ENCODE data around the gene CTNNA1.

CTNNA1 gene

DNA sequence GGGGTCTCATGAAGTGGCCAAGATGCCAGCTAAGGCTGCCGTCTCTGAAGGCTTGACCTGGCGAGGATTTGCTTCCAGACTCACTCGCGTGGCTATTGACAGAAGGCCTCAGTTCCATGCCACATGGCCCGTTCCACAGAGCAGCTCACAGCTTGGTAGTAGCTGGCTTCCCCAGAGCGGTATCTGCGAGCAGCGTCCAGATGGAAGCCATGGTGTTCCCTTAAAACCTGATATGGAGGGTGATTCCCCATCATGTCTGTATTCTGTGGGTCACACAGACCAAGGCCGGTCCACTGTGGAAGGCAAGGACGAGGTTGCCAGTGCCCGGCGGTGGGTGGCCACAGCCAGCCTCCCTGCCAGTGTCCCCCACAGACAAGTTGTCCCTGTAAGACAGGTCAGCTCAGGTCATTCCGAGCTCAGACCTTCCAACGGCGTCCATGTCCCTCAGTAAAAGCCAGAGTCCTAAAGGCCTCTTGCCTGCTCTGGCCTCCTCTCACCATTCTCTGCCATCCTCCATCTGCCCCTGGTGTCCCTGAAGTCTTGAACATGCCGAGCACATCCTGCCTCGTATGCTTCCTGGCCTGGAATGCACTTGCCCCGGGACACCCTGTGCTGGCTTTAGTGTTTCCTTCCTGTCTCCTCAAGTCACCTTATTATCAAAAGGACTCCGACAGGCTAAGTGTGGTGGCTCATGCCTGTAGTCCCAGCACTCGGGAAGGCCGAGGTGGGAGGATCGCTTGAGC lies 183.2 kb downstream of the CTNNA1 start:
- FAIRE-seq = no peak

DNA sequence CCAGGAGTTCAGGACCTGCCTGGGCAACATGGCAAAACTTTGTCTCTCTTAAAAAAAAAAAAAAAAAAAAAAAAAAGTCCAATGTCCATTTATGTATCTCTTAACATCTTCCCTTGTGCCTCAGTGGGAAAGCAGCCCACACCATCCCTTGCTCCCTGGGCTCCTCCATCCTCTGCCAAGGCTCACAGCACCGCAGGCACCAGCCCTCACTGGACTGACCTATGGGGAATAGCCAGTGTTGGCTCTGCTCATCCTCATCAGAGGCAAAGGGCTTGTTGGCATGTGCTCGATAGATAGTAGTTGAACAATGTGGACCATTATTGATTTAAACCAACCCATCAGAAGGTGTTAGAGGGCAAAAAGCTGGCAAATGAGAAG lies 183.7 kb downstream of the CTNNA1 start:
- FAIRE-seq = no peak

DNA sequence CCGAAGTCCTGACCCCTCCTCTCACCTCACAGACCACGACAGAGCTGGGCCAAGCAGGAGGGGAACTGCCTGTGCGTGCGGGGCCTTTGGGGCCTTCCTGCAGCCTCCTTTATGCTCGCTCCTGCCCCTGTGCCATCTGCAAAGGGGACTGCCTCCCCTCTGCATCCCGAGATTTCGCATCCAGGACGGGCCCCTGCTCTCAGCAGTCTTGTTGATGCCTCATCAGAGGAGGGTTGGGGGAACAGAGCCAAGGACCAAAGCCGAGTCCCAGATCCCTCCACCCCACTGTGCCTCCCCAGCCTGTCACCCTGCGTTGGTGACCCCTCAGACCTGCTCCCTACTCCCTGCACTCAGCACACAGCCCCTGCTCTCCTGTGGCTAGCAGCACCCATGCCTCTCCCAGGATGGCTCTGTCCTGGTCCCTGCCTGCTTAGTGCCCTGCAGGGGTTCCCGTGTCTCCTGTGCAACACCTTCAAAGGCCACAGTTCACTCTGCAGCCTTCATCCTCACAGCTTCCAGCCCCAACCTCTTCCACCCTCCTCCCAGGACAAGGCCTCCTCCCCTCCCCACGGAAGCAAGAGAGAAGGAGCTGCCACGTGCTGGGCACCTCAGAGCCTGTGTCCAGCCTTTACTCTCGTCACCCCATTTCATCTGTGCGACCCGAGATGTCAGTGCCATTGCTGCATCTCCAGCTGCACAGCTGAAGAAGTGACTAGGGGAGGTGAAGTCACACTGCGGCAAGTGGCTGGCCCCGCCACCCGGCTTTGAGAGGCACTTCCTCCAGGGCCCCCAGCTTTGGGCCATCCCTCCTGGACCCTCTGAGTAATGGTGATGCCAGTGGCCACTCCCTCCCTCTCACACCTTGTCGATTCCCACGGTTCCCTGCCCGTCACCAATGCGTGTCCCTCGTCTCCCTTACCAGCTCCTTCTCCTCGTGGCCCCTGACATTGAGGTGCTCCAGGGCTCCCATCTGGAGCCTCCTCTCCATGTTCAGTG lies 184.5 kb downstream of the CTNNA1 start:
- FAIRE-seq = no peak

DNA sequence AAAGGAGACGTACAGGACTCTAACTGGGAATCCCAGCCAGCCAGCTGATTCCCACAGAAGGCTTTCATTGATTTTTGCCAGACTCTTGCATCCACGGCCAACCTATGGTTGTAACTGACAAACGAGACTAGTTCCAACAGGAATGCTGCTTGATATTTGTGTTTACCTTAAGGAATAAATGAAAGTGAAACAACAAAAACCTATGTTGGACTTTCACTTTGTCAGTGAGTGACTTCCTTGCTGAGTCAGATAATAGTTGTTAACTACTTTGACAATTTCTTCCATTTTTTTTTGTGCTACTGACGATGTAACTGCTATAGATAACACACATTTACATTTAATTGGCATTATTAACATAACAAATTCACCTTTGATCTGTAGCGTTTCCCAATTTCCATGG lies 185.3 kb downstream of the CTNNA1 start:
- FAIRE-seq = no peak

DNA sequence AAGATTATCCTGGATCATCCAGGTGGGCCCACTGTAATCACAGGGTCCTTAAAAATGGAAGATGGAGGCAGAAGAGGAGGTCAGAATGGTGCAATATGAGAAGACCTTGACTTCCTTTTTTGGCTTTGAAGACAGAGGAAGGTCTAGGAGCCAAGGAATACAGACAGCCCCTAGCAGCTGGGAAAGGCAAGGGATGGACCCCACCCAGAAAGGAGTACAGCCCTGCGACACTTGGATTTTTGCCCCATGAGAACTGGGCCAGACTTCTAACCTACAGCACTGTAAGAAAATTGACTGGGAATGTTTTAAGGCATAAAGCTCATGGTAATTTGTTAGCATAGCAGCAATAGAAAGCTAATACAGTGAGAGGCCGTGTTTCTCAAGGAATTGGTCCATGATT lies 188.8 kb downstream of the CTNNA1 start:
- no peak for FAIRE-seq

DNA sequence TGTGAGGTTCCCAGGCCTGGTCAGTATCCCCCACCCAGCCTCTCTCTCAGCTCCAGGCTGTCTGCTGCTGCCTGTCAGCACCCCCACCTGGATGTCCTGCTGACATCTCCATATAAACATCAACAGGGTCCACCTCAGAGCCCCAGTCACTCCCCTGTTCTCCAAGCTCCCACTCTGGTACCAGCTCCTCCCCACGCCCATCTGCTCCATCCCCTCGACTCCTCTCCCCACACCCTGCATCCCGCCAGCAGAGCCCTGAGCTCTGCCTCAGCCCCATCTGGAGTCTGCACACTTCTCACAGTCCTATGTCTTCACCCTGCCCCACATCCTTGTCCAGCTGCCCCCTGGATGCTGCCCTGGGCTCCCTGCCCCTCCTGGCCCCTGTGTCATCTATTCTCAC lies 189.6 kb downstream of the CTNNA1 start:
- no peak for FAIRE-seq

DNA sequence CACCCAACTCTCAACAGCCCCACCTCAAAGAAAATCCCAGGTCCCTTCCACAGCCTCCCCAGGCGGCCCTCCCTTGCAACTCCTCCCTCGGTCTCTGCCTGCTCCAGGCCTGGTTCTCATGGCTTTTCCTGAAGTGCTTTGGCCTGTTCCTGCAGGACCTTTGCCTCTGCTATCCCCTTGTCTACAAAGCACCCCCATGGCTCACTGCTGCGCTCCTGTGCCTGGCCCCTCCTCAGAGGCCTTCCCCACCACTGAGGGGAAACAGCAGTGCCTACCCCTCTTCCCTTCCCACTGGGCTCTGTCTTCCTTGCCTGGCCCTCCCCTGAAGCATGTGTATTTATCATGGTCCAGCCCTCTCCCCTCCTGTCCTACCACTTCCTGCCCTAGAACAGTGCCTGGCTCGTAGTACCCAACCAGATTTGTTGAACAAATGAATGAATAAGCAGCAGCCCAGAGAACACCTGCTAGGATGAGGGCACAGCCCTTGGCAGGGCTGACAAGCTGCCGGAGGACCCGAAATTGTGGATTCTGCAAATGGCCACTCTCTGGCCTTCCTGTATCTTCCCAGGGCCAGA lies 190.5 kb downstream of the CTNNA1 start:
- FAIRE-seq = no peak

DNA sequence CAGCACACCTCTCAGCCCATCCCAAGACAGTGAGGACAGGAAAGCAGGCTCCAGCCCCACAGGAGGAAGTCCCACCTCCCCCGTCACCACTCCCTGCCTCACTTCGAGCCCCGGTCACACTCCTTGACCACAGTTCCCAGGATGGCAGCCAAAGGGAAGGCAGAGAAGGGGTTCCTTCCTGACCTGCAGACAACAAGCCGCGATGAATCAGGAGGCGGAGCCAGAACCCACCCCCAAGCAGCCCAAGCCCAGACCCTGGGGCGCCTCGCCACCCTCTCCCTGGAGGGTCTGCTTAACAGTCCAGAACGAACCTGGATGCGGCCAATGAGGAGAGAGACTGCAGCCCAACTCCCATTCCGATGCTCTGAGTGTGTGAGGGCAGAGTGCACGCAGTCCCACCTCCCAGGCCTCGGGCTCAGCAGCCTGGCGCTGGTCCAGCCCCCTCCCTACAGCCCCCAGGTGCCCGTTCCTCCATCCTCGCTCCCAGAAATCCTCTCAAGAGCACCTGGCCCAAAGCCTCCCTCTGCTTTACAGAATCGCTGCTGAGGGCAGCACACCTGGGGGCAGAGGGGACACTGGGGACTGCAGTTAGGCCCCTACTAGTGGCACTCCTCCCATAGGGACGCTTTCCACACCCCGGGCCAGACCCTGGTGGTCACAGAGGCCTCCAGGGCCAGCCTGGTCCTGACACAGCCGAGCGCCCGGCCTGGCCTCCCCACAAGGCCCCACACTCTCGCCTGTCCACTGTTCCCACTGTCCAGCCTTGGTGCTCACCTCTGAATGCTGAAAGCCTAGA lies 191.5 kb downstream of the CTNNA1 start:
- no peak for FAIRE-seq

DNA sequence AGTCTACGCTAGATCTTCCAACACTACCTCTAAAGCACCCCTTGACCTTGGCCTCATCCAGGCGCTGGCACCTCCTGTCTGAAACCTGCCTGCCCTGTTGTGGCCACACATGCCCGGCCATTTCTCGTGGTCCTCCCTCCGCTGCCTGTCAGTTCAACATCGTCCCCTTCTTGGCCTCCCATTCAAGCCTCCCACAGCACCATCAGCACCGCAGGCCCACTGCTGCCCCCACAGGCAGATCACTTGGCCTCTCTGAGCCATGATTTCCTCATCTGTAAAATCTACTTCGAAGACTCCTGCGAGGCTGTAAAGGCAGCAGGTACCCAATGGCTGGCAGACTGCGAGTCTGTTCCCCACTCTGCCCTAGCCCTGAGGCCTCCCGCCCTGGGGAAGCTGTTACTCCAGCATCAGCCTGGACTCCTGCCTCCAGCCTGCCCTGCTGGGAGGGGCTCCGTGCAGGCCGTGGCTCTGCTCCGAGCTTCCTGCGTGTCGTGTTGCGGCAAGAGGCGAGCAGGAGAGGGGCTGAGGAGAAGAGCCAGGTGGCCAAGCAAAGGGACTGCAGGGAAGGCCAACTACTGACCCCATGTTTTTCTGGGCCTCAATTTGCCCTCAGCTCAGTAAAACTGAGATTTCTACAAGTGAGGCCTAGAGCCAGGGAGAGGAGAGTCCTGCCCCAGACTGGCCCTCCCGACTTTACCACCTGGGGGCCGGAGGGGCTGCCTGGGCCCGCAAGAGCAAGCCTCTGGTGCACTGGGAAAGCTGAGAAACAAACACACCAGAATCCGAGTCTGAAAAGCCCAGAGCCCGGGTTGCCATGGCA lies 192.4 kb downstream of the CTNNA1 start:
- no peak for FAIRE-seq

DNA sequence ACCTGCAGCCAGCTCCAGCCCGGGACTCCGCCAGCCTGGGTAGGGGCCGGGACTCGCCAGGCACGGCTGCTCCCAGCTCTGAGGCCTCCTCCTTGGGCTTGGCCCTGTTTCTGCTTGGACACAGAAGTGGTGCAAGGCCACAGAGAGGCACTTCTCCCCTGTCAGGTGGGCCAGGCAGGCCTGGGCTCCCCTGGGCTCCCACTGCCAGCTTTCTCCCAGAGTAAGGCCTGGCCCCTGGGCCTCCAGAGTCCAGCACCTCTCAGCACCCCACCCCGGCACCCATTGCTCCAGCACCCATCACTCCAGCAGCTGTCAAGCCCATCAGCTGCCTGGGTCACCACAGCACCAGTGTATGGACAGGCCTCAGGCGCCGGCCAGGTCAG lies 193.0 kb downstream of the CTNNA1 start:
- no peak for FAIRE-seq

DNA sequence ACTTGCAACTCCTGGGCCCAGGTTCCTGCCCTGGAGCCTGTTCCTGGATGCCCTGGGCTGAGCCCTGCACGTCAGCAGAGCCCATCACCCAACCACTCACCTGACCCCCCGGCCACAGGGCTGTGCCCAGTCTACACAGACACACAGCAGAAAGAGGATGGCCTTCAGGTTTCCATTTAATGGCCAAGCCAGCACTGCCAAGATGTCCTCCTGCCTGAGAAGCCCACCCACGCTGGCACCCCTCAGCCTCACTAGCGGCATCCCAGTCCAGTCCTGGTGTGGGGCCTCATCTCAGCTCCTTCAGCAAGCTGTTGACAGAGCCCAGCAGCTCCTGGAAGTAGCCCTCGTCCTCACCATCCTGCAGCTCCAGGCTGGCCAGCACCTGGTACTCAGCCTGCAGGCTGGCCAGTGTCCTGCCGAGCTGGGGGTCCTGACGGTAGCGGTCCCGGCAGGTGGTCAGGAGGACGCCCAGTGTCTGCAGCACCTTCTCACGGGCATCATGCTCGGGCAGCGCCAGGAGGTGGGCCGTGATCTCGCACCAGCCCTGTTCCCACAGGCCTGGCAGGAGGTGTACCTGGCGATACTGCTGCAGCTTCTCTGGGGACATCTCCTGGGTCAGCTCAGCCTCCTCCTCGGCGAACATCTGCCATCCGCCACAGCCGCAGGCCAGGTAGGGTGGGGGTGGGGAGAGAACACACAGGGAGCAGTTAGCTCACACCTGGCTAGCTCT lies 193.8 kb downstream of the CTNNA1 start:
- no peak for FAIRE-seq

DNA sequence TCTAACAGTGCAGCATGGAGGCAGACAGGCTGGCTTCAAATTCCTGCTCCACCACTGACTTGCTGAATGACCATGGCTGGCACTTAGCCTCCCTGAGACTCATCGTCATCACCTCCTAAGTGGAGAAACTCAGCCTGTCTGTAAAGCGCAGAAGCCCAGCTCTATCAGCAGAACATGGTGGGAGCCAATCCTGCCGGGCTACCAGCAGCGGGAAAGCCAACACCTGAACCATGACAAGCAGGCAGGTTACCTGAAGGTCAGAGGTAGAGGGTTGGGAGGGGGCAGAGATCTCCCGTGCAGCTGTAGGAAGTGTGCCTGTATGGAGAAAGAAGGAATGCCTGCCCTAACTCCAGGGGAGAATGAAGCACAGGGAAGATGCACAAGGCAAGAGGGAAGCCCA lies 194.6 kb downstream of the CTNNA1 start:
- no peak for FAIRE-seq

DNA sequence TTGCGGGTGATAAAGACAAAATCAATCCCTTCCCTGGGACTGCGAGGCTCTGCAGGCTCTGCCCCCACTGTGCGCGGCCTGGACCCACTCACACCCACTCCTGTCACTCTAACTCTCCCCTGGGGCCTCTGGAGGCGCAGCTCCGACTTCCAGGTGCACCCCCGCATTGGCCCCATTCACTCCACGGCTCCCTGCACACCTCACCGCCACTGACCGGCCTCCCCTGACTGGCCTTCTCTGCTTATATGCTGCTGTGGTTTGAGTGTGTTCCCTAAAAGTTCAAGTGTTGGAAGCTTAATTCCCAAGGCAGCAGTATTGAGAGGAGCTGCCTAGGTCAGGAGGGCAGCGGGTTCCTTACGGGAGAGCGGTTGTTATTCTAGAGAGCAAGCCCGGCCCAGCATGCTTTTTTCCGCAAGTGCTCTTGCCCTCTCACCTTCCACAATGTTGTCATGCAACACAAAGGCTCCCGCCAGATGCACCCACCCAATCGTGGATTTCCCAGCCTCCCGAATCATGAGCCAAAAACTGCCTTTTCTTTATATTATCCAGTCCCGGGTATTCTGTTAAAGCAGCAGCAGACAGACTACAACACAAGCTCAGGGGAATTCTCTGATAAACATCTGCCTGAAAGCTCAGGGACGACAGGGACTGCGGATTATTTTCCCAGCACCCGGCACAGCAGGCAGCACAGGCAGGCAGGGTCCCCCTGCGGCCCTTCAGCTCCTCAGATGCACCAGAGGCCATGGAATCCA lies 195.4 kb downstream of the CTNNA1 start:
- FAIRE-seq = no peak

DNA sequence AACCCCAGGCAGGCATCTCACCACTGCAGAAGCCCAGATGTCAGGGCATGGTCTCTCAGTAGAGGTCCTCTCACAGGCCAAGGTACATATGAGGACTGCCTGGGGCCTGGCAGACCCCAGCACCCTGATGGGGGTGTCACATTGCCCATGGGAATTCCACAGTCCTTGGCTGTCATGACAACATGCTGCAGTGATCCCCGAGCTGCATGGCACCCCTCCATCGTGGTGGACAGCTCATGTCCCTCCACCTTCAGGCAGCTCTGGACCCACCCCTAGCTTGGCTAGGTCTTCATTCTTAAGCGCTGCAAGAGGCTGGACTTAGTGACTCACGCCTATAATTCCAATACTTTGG lies 196.0 kb downstream of the CTNNA1 start:
- no peak for FAIRE-seq

DNA sequence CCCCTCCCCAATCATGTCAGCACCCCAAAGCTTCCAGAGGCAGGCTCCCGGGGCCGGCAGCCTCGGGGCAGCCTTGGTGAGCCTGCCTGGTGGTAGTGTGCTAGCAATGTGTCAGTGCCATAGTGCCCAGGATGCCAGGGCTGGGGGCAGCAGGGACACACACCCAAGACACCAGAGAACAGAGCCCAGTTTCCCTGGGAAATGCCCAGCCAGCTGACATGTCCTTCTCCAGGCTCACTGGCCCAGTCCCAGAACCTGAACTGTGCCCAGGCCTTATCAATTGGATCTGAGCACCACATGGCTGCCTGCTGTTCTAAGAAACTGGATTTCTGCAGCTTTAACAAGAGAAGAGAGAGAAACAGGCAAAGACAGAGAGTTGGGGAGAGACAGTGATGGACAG lies 196.8 kb downstream of the CTNNA1 start:
- FAIRE-seq = no peak

DNA sequence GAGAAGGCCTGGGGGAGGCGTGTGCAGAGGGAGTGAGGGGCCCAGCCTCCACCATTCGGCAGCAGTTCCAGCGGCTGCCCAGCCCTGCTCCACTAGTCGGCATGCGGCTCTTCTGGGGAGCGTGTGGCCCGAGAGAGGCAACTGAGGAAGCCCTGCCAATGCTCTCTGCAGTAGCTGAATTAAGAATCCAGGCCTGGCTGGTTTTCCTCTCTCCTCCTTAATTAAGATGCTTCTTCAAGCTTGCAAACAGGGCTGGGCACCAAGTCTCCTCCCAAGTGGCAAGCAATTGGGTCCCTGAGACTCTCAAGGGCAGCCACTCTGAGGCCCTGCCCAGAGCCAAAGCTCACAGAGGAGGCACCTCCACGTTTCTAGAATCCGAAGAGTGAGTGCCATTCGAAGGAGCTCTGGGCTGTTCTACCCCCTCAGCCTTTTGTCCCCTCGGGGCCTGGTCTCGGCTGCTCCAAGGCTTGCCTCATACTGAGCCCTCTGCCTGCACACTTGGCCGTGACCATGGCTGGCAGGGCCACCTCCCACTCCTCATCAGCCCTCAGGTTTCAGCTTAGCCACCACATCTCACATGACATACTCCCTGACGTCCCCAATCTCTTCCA lies 197.3 kb downstream of the CTNNA1 start:
- no peak for FAIRE-seq

DNA sequence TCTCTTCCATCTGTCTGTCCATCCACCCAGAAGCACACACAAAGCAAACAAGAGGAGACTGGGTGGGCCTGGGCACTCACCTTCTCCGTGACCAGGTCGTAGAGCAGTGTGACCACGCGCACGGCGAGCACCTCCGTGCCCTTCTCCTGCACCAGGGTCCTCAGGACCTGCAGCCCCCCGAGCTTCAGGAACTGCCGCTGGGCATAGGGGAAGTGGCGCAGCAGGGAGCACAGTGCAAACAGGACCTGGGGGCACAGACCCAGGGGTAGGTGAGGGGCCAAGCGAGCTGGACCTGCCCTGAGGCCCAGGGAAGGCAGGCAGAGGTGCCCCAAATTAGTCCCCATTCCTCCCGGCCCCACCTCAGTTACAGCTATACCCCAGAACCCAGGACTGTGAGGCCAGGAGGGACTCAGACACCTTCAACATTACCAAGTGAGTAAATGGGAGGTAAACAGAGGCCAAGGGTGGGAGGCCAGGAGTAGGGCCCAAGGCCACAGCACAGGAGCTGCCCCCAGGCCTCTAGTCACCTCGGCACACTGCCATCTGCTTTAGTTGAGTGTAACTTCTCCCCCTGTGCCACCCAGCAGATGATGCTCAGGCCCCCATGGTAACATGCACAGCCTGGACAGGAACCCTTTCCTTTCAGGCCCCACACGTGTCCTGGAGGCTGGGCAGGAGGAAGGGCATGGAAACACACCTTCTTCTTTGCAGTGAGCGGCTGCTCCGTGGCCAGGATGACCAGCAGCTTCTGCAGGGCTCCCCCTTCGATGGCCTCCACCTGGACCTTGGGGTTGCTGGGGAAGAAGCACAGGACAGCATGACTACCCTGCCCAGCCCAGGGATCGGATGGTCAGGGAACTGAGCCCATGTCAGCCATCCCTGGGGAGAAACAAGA lies 198.1 kb downstream of the CTNNA1 start:
- FAIRE-seq = no peak

DNA sequence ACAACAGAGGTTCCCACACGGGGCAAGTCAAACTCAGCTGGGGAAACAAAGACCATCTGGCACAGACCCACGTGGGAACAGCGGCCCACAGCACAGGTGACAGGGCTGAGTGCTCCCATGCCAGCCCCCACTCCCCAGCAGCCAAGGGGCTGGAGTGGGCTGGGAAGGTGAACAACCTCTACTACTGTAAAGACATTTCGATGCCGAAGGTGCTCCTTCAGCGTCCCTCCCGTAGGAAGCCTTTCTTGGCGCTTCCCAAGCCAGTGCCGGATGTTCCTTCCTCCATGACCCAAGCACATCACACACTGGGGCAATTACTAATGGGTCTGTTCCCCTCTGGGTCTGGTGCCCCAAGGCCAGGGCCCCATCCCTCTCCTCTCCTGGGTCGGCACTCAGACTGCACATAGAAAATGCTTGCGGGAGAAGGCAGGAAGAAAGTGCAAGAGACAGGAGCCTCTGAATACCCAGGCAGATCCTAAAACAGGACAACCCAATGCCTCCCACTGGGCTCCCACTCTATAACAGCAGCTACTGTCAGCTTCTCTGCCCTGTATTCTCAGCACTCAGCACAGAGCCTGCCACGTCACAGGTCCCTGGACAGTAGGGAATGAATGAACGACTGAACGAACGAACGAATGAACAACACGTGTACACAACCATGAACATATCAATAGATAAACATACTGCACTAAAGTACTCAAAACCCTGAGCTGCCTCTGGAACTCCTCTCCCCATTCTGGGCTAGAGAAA lies 198.9 kb downstream of the CTNNA1 start:
- no peak for FAIRE-seq

All from A204.1 (cell line).